GM20000 (cell line): ENCODE results near the gene VPS37C.
A peak's percentile ranks its signal among the peaks of the same experiment; 100 is the strongest.
"Not testable (repeated sequence)": the region's sequence is repeated elsewhere in the genome, so short reads cannot be mapped to it uniquely, and the experiment has no call there.

ENCODE experiments used
- DNase-seq: peaks from one replicate; pipeline ENCODE4 v3.0.0; 2012; ENCODE audit warnings: low spot score
- TF ChIP-seq, protein P1 (sequence below): IDR thresholded peaks from 2 replicates; pipeline ENCODE4 v1.5.1; 2012; ENCODE audit warnings: mild to moderate bottlenecking, control low read depth; ENCODE audit errors: extremely low read depth, missing control alignments

Gene VPS37C

GRCh38 chr11:61095021-61095420 lies 66.2 kb downstream of the VPS37C start:
- no peak for DNase-seq
- TF ChIP-seq, protein P1, sequence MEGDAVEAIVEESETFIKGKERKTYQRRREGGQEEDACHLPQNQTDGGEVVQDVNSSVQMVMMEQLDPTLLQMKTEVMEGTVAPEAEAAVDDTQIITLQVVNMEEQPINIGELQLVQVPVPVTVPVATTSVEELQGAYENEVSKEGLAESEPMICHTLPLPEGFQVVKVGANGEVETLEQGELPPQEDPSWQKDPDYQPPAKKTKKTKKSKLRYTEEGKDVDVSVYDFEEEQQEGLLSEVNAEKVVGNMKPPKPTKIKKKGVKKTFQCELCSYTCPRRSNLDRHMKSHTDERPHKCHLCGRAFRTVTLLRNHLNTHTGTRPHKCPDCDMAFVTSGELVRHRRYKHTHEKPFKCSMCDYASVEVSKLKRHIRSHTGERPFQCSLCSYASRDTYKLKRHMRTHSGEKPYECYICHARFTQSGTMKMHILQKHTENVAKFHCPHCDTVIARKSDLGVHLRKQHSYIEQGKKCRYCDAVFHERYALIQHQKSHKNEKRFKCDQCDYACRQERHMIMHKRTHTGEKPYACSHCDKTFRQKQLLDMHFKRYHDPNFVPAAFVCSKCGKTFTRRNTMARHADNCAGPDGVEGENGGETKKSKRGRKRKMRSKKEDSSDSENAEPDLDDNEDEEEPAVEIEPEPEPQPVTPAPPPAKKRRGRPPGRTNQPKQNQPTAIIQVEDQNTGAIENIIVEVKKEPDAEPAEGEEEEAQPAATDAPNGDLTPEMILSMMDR = no peak

- not testable (repeated sequence) for DNase-seq
Measured at GRCh38 chr11:61094167-61094566, 67.1 kb downstream of the VPS37C start.

GRCh38 chr11:61092908-61093763 lies 68.1 kb downstream of the VPS37C start:
- no peak for DNase-seq
- TF ChIP-seq, protein P1 = no peak

DNA sequence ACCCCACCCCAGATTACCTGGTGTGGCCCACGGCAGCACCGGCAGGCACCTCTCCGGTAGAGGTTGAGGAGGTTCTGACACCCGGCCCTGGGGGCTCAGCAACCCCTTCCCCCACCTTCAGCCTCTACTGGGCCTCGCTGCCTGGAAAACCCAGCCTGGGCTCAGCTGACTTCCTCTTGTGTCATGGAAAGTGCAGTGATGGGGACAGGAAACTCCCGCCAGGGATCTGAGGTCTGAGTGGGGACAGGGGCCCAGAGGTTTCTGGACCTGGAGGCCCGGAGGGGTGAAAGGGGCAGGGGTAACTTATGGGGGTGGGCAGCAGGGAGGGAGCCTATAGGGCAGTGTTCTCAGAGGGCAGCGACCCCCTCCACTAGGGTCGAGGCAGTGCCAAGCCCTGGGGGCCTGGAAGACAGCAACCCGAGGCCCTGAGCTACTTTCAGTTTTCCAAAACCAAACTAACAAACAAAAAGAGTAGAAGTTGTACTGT lies 68.9 kb downstream of the VPS37C start:
- TF ChIP-seq, protein P1 = no peak
- DNase-seq = peak; percentile 65

- DNase-seq = peak; percentile 42
- TF ChIP-seq, protein P1 = no peak
Measured at GRCh38 chr11:61091373-61092279, 69.6 kb downstream of the VPS37C start.

DNA sequence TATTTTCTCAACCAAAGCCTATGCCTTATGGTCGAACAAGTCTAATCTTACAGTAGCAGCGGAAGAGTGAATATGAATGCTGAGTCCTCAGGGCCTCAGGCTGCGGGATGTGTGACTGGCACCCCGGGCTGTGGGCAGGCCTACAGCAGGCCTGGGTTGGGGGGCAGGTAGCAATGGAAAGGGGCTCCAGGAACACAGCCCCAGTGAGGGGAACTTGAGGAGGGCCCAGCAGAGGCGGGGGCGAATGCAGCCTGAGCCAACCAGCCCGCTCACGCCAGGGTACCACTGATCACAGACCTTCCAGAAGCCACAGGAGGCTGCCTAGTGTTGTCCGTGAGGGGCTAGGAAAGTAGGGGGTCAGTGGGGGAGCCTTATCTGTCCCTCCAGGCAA lies 70.2 kb downstream of the VPS37C start:
- TF ChIP-seq, protein P1 = no peak
- no peak for DNase-seq

DNA sequence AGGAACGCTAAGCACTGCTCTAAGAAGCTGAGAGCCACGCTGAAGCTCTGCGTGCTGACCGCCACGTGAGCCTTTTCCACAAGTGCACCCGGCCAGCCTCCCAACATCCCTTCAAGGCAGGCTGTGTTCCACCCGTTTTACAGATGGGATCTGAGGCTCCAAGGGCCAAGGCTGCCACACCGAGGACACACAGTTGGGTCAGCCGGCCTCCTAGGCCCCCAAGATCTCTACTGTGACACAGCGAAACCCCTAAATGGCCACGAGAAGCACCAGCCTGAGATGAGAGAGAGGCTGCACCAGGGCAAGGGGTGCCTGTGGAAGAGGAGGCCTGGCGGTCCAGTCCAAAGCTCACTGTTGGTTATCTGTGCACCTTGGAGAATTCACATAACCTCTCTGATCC lies 70.7 kb downstream of the VPS37C start:
- DNase-seq = no peak
- TF ChIP-seq, protein P1 = no peak
